Gastroesophageal sphincter (tissue), 4 donors: ENCODE measurements around the gene ZNF516. TPM values are rescaled to one million over a fixed set of nuclear protein-coding genes. Genes with fewer than 3 reads are reported as not detected.

Source experiments
- ATAC-seq: fragments of 150-250 bp; one replicate; pipeline ENCODE4 v1.9.1; 2016; ENCODE audit warnings: mild to moderate bottlenecking, moderate library complexity
- H3K27ac ChIP-seq, 4 donors: fragments of 200-600 bp; sonication (generic) in 3 of 4; 1 replicate in 3 of 4; 2 replicates in 1 of 4; pipeline ENCODE4 v1.5.1; 2016 to 2019
- H3K27me3 ChIP-seq: fragments of 200-600 bp; sonication (generic); one replicate; pipeline ENCODE4 v1.5.1; 2019
- H3K36me3 ChIP-seq, 2 donors: fragments of 200-600 bp; sonication (generic); one replicate each; pipeline ENCODE4 v1.5.1; 2019; ENCODE audit warnings: control low read depth in 1 of 2
- H3K4me1 ChIP-seq, 3 donors: fragments of 200-600 bp; sonication (generic); 1 replicate in 2 of 3; 2 replicates in 1 of 3; pipeline ENCODE4 v1.5.1; 2016 to 2019; ENCODE audit warnings: control low read depth in 2 of 3
- H3K4me3 ChIP-seq, 2 donors: fragments of 200-600 bp; sonication (generic); one replicate each; pipeline ENCODE4 v1.5.1; 2019; ENCODE audit warnings: mild to moderate bottlenecking in 1 of 2, moderate library complexity in 1 of 2
- H3K9me3 ChIP-seq, 3 donors: fragments of 200-600 bp; sonication (generic); one replicate each; pipeline ENCODE4 v1.5.1; 2017 to 2019; ENCODE audit warnings: control low read depth in 2 of 3
- EP300 ChIP-seq: sonication (generic); formaldehyde crosslinking; IDR thresholded peaks from one replicate; pipeline ENCODE4 v1.6.1; 2017; ENCODE audit warnings: antibody characterized with exemption, mild to moderate bottlenecking
- POLR2A ChIP-seq, 2 donors: fragments of 450-650 bp; IDR thresholded peaks; one replicate each; pipeline ENCODE4 v1.6.1; 2017; ENCODE audit warnings: antibody characterized with exemption in 2 of 2, mild to moderate bottlenecking in 2 of 2, moderate library complexity in 1 of 2
- POLR2AphosphoS5 ChIP-seq: sonication (generic); formaldehyde crosslinking; IDR thresholded peaks from one replicate; pipeline ENCODE4 v1.6.1; 2017; ENCODE audit warnings: antibody characterized with exemption
- WGBS, 2 donors: methylation state at CpG; one replicate each; pipeline ENCODE4 v1.1.5; 2018; ENCODE audit warnings: low coverage in 1 of 2; 5-methylcytosine and 5-hydroxymethylcytosine counted together
- total RNA-seq, 4 donors: library from RNA; depleted of rRNA; stranded (reverse); fragments of >200 nt; gene quantifications; one replicate each; pipeline ENCODE4 v1.1.0, GENCODE V29; 2016
- TF ChIP-seq, protein P1 (sequence below), 4 experiments: fragments of 200-600 bp in 2 of 4; fragments of 450-650 bp in 2 of 4; sonication (generic) in 1 of 4; IDR thresholded peaks; one replicate each; pipeline ENCODE4 v1.5.1; 2017 to 2019; ENCODE audit warnings: antibody characterized with exemption in 4 of 4, mild to moderate bottlenecking in 2 of 4, moderate library complexity in 2 of 4

The ZNF516 gene
- total RNA-seq, 4 donors from 2014 or later = 17.8 to 43.8 (median 29.9) TPM

DNA sequence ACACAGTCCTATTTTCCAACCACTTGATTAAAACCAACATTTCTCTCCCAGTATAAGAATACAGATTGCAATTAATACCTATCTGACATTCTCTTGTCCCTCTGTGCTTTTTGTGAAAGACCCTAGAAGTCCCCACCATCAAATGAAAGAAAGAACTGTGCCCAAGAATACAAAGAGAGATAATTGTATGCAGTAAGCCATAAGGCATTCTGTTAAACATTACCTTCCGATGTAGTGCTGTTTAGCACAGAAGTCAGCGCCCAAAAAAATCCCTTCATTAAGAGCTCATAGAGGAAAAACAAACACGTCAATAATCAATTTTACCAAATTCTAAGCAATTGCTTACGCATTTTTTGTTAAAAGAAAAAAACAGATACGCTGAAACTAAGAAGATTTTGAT, 41.1 kb downstream of the ZNF516 start:
- Histone ChIP-seq H3K27ac (peak overlapping the region in 2 of 4 donors; percentile 48 to 85), H3K36me3 (peaks cover 0 to 5% of the 10 kb centered on the region in 2 donors), H3K9me3 (no peaks in the 10 kb centered on the region), H3K4me1 (peaks cover 0 to 94% (median 42%) of the 10 kb centered on the region in 3 donors), H3K4me3 (no peak overlapping the region), H3K27me3 (no peaks in the 10 kb centered on the region)
- TF ChIP-seq POLR2A (IDR thresholded peaks at IDR 0.05) = no peak
- TF ChIP-seq POLR2AphosphoS5 = no peak
- TF ChIP-seq, protein P1, sequence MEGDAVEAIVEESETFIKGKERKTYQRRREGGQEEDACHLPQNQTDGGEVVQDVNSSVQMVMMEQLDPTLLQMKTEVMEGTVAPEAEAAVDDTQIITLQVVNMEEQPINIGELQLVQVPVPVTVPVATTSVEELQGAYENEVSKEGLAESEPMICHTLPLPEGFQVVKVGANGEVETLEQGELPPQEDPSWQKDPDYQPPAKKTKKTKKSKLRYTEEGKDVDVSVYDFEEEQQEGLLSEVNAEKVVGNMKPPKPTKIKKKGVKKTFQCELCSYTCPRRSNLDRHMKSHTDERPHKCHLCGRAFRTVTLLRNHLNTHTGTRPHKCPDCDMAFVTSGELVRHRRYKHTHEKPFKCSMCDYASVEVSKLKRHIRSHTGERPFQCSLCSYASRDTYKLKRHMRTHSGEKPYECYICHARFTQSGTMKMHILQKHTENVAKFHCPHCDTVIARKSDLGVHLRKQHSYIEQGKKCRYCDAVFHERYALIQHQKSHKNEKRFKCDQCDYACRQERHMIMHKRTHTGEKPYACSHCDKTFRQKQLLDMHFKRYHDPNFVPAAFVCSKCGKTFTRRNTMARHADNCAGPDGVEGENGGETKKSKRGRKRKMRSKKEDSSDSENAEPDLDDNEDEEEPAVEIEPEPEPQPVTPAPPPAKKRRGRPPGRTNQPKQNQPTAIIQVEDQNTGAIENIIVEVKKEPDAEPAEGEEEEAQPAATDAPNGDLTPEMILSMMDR (IDR thresholded peaks at IDR 0.05) = no peak
- no peak for TF ChIP-seq EP300
- WGBS, 2 donors = 83 to 87% methylated on average over 5 of the region's 5 CpGs
- ATAC-seq = no peak

DNA sequence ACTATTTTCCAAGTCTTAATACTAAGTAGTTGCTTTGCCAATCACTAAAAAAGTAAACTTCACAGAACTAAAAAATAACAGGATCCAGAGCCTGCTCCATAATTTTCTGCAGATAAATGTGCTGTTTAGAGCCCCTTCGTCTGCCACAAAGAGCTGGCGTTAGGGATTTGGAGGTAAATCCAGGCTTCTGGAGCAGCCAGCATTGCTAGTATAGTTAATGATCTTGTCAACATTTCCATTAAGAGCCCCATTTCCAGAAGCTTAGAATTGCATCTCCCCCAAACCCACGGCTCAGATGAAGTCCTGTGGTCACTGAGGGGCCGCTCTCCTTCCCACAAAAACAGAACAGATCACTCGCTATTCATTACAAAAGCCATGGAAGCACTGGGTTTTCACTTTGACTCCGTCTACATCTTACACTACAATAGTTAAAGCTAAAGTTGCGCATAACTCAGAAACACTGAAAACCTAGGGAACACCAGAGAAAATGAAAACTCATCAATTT, 41.9 kb downstream of the ZNF516 start:
- no peak overlapping the region for H3K4me3 ChIP-seq
- no peaks in the 10 kb centered on the region for H3K9me3 ChIP-seq
- peaks cover 0 to 94% (median 50%) of the 10 kb centered on the region in 3 donors for H3K4me1 ChIP-seq
- 64 to 74% methylated on average over 6 to 7 of the region's 7 CpGs for WGBS, 2 donors
- no peak for TF ChIP-seq POLR2AphosphoS5
- no peak for TF ChIP-seq POLR2A (IDR thresholded peaks at IDR 0.05)
- TF ChIP-seq, protein P1 (IDR thresholded peaks at IDR 0.05) = no peak
- TF ChIP-seq EP300 = no peak
- H3K27ac ChIP-seq = peak overlapping the region in 2 of 4 donors; percentile 85 to 88
- ATAC-seq = no peak
- H3K36me3 ChIP-seq = no peaks in the 10 kb centered on the region
- no peaks in the 10 kb centered on the region for H3K27me3 ChIP-seq

GRCh38 chr18:76452357-76452756, 42.7 kb downstream of the ZNF516 start:
- Histone ChIP-seq H3K4me1 (peaks cover 0 to 94% (median 51%) of the 10 kb centered on the region in 3 donors), H3K36me3 (no peaks in the 10 kb centered on the region), H3K27ac (peak overlapping the region in 3 of 4 donors; percentile 81 to 88 (median 85)), H3K4me3 (peak overlapping the region in 1 of 2 donors; percentile 64), H3K27me3 (no peaks in the 10 kb centered on the region), H3K9me3 (no peaks in the 10 kb centered on the region)
- TF ChIP-seq, protein P1 (IDR thresholded peaks at IDR 0.05) = no peak
- TF ChIP-seq POLR2A (IDR thresholded peaks at IDR 0.05) (no peak), POLR2AphosphoS5 (peak; percentile 13), EP300 (no peak)
- WGBS, 2 donors = 40 to 48% methylated on average over 8 of the region's 8 CpGs
- ATAC-seq = no peak

DNA sequence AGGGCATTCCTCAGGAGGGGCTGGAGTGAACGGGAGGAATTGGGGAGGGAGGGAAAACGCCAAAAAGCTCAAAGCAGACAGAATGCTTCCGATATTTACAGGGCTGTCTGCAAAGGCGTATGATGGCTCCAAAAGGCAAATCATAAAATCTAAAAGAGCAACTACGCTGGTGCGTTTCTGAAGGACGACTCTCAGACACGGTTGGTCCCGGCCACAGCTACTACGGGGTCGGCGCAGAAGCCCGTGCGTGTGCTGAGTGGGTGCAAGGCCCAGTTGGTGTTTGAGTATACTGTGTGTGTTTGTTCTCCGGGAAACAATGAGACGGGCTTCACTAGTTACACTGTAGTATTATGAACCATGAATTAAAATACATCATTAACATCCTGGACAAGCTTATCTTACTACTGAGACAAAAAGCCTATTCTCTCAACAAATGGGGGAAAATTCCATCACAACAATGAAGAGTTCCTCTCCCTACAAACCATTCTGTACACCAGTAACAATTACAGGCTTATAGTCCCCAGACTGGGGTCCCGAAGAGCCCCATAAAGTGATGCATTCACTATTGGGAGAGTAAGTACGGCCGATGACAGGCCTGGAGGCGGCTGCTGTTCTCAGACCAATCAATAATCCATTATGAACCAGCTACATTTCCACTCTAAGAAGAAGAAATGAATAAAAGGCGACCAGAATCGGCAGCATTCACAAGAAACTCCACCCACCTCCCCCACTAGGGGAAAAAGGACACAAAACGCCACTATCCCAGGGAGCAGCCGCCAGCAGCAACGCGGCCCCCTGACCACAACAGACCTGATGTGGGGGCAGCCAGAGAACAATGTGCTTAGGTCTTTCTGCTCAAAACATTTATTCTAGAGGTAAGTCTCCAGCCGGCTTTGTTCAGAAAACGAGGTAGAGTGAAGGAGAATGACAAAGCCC, 43.4 kb downstream of the ZNF516 start:
- H3K27me3 ChIP-seq = no peaks in the 10 kb centered on the region
- H3K4me3 ChIP-seq = peak overlapping the region; percentile 64 to 69
- peak overlapping the region; percentile 64 to 88 (median 83) for H3K27ac ChIP-seq
- no peaks in the 10 kb centered on the region for H3K36me3 ChIP-seq
- peaks cover 0 to 94% (median 51%) of the 10 kb centered on the region in 3 donors for H3K4me1 ChIP-seq
- TF ChIP-seq POLR2AphosphoS5 (no peak), EP300 (no peak), POLR2A (IDR thresholded peaks at IDR 0.05) (no peak)
- TF ChIP-seq, protein P1 (IDR thresholded peaks at IDR 0.05) = no peak
- ATAC-seq = peak; percentile 46
- H3K9me3 ChIP-seq = no peaks in the 10 kb centered on the region
- 13 to 28% methylated on average over 20 to 25 of the region's 28 CpGs for WGBS, 2 donors
